ENCODE data around the gene AKR1D1.

GRCh38 chr7:138163800-138164199 lies 87.5 kb downstream of the AKR1D1 start:
- TF ChIP-seq POLR2AphosphoS5 (IDR thresholded peaks at IDR 0.05) (no peak), CTCF (IDR thresholded peaks at IDR 0.05) (no peak)
